Astrocyte of the spinal cord (primary cell): ENCODE results near the gene GNRH2.

ENCODE experiments used
- DNase-seq: peaks from one replicate; pipeline ENCODE4 v3.0.0; 2011; ENCODE audit warnings: low read depth, low spot score
- H3K4me3 ChIP-seq: 2 replicates; pipeline ENCODE4 v1.5.1; 2011; ENCODE audit warnings: low read depth, mild to moderate bottlenecking, low read length, moderate library complexity
- CTCF ChIP-seq: IDR thresholded peaks from 2 replicates; pipeline ENCODE4 v1.5.1; 2012; ENCODE audit warnings: low read depth, mild to moderate bottlenecking, low read length, inconsistent platforms
- in situ Hi-C: cut with HindIII; loops from 2 replicates; pipeline ENCODE4 v1.10.0; 2017; ENCODE audit warnings: low sequenced_read_pairs

Gene GNRH2

GRCh38 chr20:3041854-3042409 lies 1.5 kb upstream of the GNRH2 start:
- TF ChIP-seq CTCF = no peak
- in situ Hi-C loops = no loop called here
- H3K4me3 ChIP-seq = no peak overlapping the region
- peak; percentile 7 for DNase-seq

GRCh38 chr20:3042625-3043024 lies 797 bp upstream of the GNRH2 start:
- in situ Hi-C loops = no loop called here
- no peak for TF ChIP-seq CTCF
- no peak overlapping the region for H3K4me3 ChIP-seq
- DNase-seq = no peak

- TF ChIP-seq CTCF = no peak
- no peak for DNase-seq
- in situ Hi-C loops = no loop called here
- H3K4me3 ChIP-seq = no peak overlapping the region
Observed at GRCh38 chr20:3044336-3044965, 1.0 kb downstream of the GNRH2 start.

GRCh38 chr20:3045042-3045815 lies 1.8 kb downstream of the GNRH2 start:
- TF ChIP-seq CTCF = no peak
- peak overlapping the region; percentile 68 for H3K4me3 ChIP-seq
- in situ Hi-C loops = no loop called here
- DNase-seq = peak; percentile 80

GRCh38 chr20:3045816-3046676 lies 2.6 kb downstream of the GNRH2 start, which contains the start of gene MRPS26:
Gene MRPS26, plus strand, starts transcription at chr20:3046052. Its CDS starts 17 bp downstream, at chr20:3046069.
- peak; percentile 86 for DNase-seq
- in situ Hi-C loops = no loop called here
- no peak for TF ChIP-seq CTCF
- H3K4me3 ChIP-seq = peak within 1 kb of the TSS; percentile 68
